HS-27A (cell line): Measurements from ENCODE around the gene CNN1.
A peak's percentile ranks its signal among the peaks of the same experiment; 100 is the strongest.
"Not testable (repeated sequence)": the region's sequence is repeated elsewhere in the genome, so short reads cannot be mapped to it uniquely, and the experiment has no call there.

Source experiments
- DNase-seq: peaks from one replicate; pipeline ENCODE4 v3.0.0-alpha.2; 2012; ENCODE audit warnings: low read depth, missing footprints

Gene CNN1

GRCh38 chr19:11566164-11566563 is 27.5 kb downstream of the CNN1 start:
- no peak for DNase-seq

GRCh38 chr19:11570039-11570462 is 31.4 kb downstream of the CNN1 start:
- no peak for DNase-seq

GRCh38 chr19:11573354-11573753 is 34.7 kb downstream of the CNN1 start:
- DNase-seq: not testable (repeated sequence)

GRCh38 chr19:11573763-11574162 is 35.1 kb downstream of the CNN1 start:
- not testable (repeated sequence) for DNase-seq

GRCh38 chr19:11574689-11575088 is 36.0 kb downstream of the CNN1 start:
- DNase-seq: no peak

GRCh38 chr19:11576227-11576626 is 37.6 kb downstream of the CNN1 start:
- no peak for DNase-seq

GRCh38 chr19:11577451-11578257 is 39.0 kb downstream of the CNN1 start, which contains the start of gene ACP5:
Gene ACP5 (minus strand): TSS chr19:11577645. CDS start chr19:11577317, 328 bp downstream.
- DNase-seq: no peak

GRCh38 chr19:11578258-11579142 is 39.8 kb downstream of the CNN1 start:
- DNase-seq: no peak

GRCh38 chr19:11580116-11580515 is 41.5 kb downstream of the CNN1 start:
- DNase-seq: no peak

GRCh38 chr19:11581740-11582139 is 43.1 kb downstream of the CNN1 start:
- DNase-seq: no peak

GRCh38 chr19:11586331-11586730 is 47.7 kb downstream of the CNN1 start:
- DNase-seq: no peak

GRCh38 chr19:11587302-11587974 is 48.8 kb downstream of the CNN1 start:
- DNase-seq: peak; percentile 31

- no peak for DNase-seq
Observed at GRCh38 chr19:11587975-11588631, 49.5 kb downstream of the CNN1 start.

- DNase-seq: no peak
Observed at GRCh38 chr19:11594084-11594483, 55.4 kb downstream of the CNN1 start.

- DNase-seq: no peak
Observed at GRCh38 chr19:11596156-11596555, 57.5 kb downstream of the CNN1 start.

- DNase-seq: peak; percentile 89
Observed at GRCh38 chr19:11597202-11598102, 58.8 kb downstream of the CNN1 start, which contains the start of gene ZNF627. Gene ZNF627 (plus strand): TSS chr19:11597483. CDS start chr19:11597628, 145 bp downstream.

- no peak for DNase-seq
Observed at GRCh38 chr19:11598103-11598483, 59.4 kb downstream of the CNN1 start.

- no peak for DNase-seq
Observed at GRCh38 chr19:11598746-11599145, 60.1 kb downstream of the CNN1 start.

GRCh38 chr19:11599704-11600103 is 61.1 kb downstream of the CNN1 start:
- DNase-seq: not testable (repeated sequence)
